GM12878 (cell line): ENCODE measurements around the gene BRME1. TPM values are rescaled to one million over a fixed set of nuclear protein-coding genes. Genes with fewer than 3 reads are reported as not detected.

Experiments used
- ATAC-seq: fragments of 200-7000 bp; cut with Tn5 transposase; 3 replicates; pipeline ENCODE4 v1.9.1; 2020; ENCODE audit warnings: mild to moderate bottlenecking, moderate library complexity
- BruUV-seq: library from RNA; stranded (reverse); fragments of 400-500 nt; replicated peaks from 2 replicates; lab custom pipeline; 2021; lab: Mats Ljungman, UMichigan
- CTCF ChIA-PET: fragments of 300-600 bp; sonication (Branson Sonifier 250); formaldehyde crosslinking; extraction: SDS; loops from one replicate; lab custom pipeline; 2021; ENCODE audit warnings: inconsistent platforms; lab: Yijun Ruan, JAX
- POLR2A ChIA-PET: fragments of 350-600 bp; formaldehyde crosslinking; extraction: SDS; loops from one replicate; lab custom pipeline; 2021; ENCODE audit warnings: inconsistent platforms; lab: Charles Lee
- RAD21 ChIA-PET: fragments of 300-600 bp; sonication (Branson Sonifier 250); formaldehyde crosslinking; loops from one replicate; lab custom pipeline; 2023; ENCODE audit warnings: antibody characterized with exemption; ENCODE audit not compliant: unreplicated experiment; lab: Charles Lee
- SMC1A ChIA-PET: fragments of 300-600 bp; sonication (Branson Sonifier 250); formaldehyde crosslinking; loops from one replicate; lab custom pipeline; 2023; ENCODE audit not compliant: unreplicated experiment, uncharacterized antibody; lab: Charles Lee
- DNase-seq: peaks from one replicate; pipeline ENCODE4 v3.0.0-alpha.2; 2011; ENCODE audit warnings: low read depth, low spot score
- FAIRE-seq: peaks from 3 replicates; lab custom pipeline; 2011; peaks lifted over from hg19 to GRCh38; lab: Jason Lieb, UNC
- H2AFZ ChIP-seq: 2 replicates; pipeline ENCODE4 v1.6.0; 2011; ENCODE audit warnings: low read depth, low read length, control low read depth; ENCODE audit not compliant: control insufficient read depth
- H3K27ac ChIP-seq: 2 replicates; pipeline ENCODE4 v1.5.1; 2011; ENCODE audit warnings: control low read depth; ENCODE audit not compliant: control insufficient read depth, insufficient read depth
- H3K27me3 ChIP-seq, 2 experiments: replicated peaks in 1 of 2; 2 replicates each; pipeline versions ENCODE4 v1.6.0 to v1.6.1; 2011; ENCODE audit warnings: low read length in 1 of 2; ENCODE audit not compliant: control insufficient read depth in 2 of 2, insufficient read depth in 2 of 2
- H3K36me3 ChIP-seq, 2 experiments: 2 replicates each; pipeline ENCODE4 v1.5.1; 2011; ENCODE audit warnings: low read length in 1 of 2; ENCODE audit not compliant: control insufficient read depth in 2 of 2, insufficient read depth in 2 of 2
- H3K4me1 ChIP-seq: 2 replicates; pipeline ENCODE4 v1.6.1; 2011; ENCODE audit warnings: mild to moderate bottlenecking, low read length, moderate library complexity, mixed read lengths; ENCODE audit not compliant: control insufficient read depth, insufficient read depth
- H3K4me2 ChIP-seq: 2 replicates; pipeline ENCODE4 v1.6.0; 2011; ENCODE audit warnings: control low read depth; ENCODE audit not compliant: control insufficient read depth, insufficient read depth
- H3K4me3 ChIP-seq: fragments of 200-600 bp; sonication (generic); 2 replicates; pipeline ENCODE4 v1.5.1; 2016
- H3K79me2 ChIP-seq: 2 replicates; pipeline ENCODE4 v1.6.0; 2011; ENCODE audit warnings: low read length; ENCODE audit not compliant: control insufficient read depth, insufficient read depth
- H3K9ac ChIP-seq: 2 replicates; pipeline ENCODE4 v1.8.0; 2011; ENCODE audit warnings: low read length, control low read depth, mixed read lengths; ENCODE audit not compliant: control insufficient read depth, insufficient read depth
- H3K9me3 ChIP-seq: replicated peaks from 3 replicates; pipeline ENCODE4 v1.5.1; 2011; ENCODE audit warnings: mild to moderate bottlenecking, low read length; ENCODE audit not compliant: control insufficient read depth, insufficient read depth
- H4K20me1 ChIP-seq: 2 replicates; pipeline ENCODE4 v1.6.0; 2011; ENCODE audit not compliant: control insufficient read depth, insufficient read depth
- ATF7 ChIP-seq: fragments of 450-650 bp; IDR thresholded peaks from 2 replicates; pipeline ENCODE4 v1.6.1; 2016; ENCODE audit warnings: low read depth, mild to moderate bottlenecking
- CHD4 ChIP-seq: fragments of 200-600 bp; sonication (generic); IDR thresholded peaks from 2 replicates; pipeline ENCODE4 v1.6.1; 2016; ENCODE audit warnings: mild to moderate bottlenecking
- EED ChIP-seq: sonication (generic); IDR thresholded peaks from 2 replicates; pipeline ENCODE4 v1.6.1; 2016; ENCODE audit warnings: antibody characterized with exemption, low read depth
- GATAD2B ChIP-seq: fragments of 450-650 bp; conservative IDR thresholded peaks from 2 replicates; pipeline ENCODE4 v1.6.1; 2017; ENCODE audit warnings: low read depth, mild to moderate bottlenecking, moderate library complexity
- JUND ChIP-seq: IDR thresholded peaks from 2 replicates; pipeline ENCODE4 v1.6.1; 2012; ENCODE audit warnings: low read depth, mild to moderate bottlenecking, low read length, improper control_type of control experiment, moderate library complexity
- MTA3 ChIP-seq: IDR thresholded peaks from 2 replicates; pipeline ENCODE4 v1.6.1; 2012; ENCODE audit warnings: low read length, inconsistent platforms, borderline replicate concordance
- MYB ChIP-seq: fragments of 150-350 bp; IDR thresholded peaks from 2 replicates; pipeline ENCODE4 v1.6.1; 2014; ENCODE audit warnings: mild to moderate bottlenecking, low read depth, low read length, borderline replicate concordance
- RUNX3 ChIP-seq: IDR thresholded peaks from 2 replicates; pipeline ENCODE4 v1.6.1; 2012; ENCODE audit warnings: low read length, inconsistent platforms
- STAT1 ChIP-seq: fragments of 450-650 bp; conservative IDR thresholded peaks from 2 replicates; pipeline ENCODE4 v1.6.1; 2014; ENCODE audit warnings: antibody characterized with exemption, mild to moderate bottlenecking
- TAF1 ChIP-seq: IDR thresholded peaks from 2 replicates; pipeline ENCODE4 v1.6.1; 2011; ENCODE audit warnings: mild to moderate bottlenecking, low read depth, low read length, borderline replicate concordance
- TCF7 ChIP-seq: IDR thresholded peaks from 2 replicates; pipeline ENCODE4 v1.6.1; 2014; ENCODE audit warnings: antibody characterized with exemption, borderline replicate concordance
- ZBTB40 ChIP-seq: fragments of 450-650 bp; IDR thresholded peaks from 2 replicates; pipeline ENCODE4 v1.6.1; 2016; ENCODE audit warnings: mild to moderate bottlenecking, moderate library complexity, borderline replicate concordance
- ZSCAN29 ChIP-seq: fragments of 450-650 bp; IDR thresholded peaks from 2 replicates; pipeline ENCODE4 v1.6.1; 2017; ENCODE audit warnings: mild to moderate bottlenecking, moderate library complexity
- WGBS: methylation state at CpG from one replicate; pipeline ENCODE4 v1.1.6; 2016; ENCODE audit warnings: low lambda C conversion rate; ENCODE audit not compliant: insufficient replicate concordance, insufficient coverage; ENCODE audit errors: missing lambda C conversion rate; 5-methylcytosine and 5-hydroxymethylcytosine counted together
- in situ Hi-C: fragments of 300-500 bp; cut with MboI; formaldehyde crosslinking; loops from 9 replicates; pipeline ENCODE4 v1.14.3; 2018; ENCODE audit warnings: mixed read lengths
- intact Hi-C: fragments of 100-400 bp; cut with micrococcal nuclease; formaldehyde crosslinking; loops from one replicate; pipeline ENCODE4 v1.14.2; 2022; ENCODE audit not compliant: unreplicated experiment
- polyA plus RNA-seq, 11 experiments: library from polyadenylated mRNA; depleted of rRNA in 4 of 11; unstranded in 6 of 11; stranded (reverse) in 5 of 11; fragments of >200 nt; fragmentation: Nextera tagmentation in 4 of 11; fragmentation: Illumina TruSeq in 1 of 11; extraction: Ambion mirVana in 4 of 11; extraction: Trizol in 1 of 11; gene quantifications; 1 replicate in 1 of 11; 2 replicates in 10 of 11; pipeline versions ENCODE4 v1.2.1 to v1.2.3, GENCODE V29; 2011 to 2016; ENCODE audit warnings: inconsistent platforms in 2 of 11, missing spikeins in 2 of 11, low read depth in 1 of 11
- total RNA-seq, 4 experiments: library from RNA; depleted of rRNA in 3 of 4; stranded (reverse); fragments of >200 nt in 3 of 4; fragmentation: Illumina TruSeq in 1 of 4; extraction: Trizol in 1 of 4; gene quantifications; 2 replicates each; pipeline versions ENCODE4 v1.2.1 to v1.2.3, GENCODE V29; 2013 to 2021
- TF ChIP-seq, protein P1 (sequence below): fragments of 450-650 bp; IDR thresholded peaks from 2 replicates; pipeline ENCODE4 v1.6.1; 2017; ENCODE audit warnings: mild to moderate bottlenecking, moderate library complexity

Gene BRME1
- total and polyA plus RNA-seq, 10 of the 15 experiments (the other 5 are each of a cell fraction or from before 2014, with no cell fraction given), result 0.07 to 2.2 (median 1.1) TPM; not detected in 1

GRCh38 chr19:13846557-13847406, 59.1 kb downstream of the BRME1 start:
- RAD21 ChIA-PET, result interaction anchor here (0.8 to 4.8 kb wide), 12 partner anchors 9 to 948 kb away, joined by 3 to 70 read pairs (median 4); partner anchors contain the start of genes C19orf53 and ZSWIM4
- TF ChIP-seq CHD4, result no peak
- TF ChIP-seq RUNX3, result peak; percentile 94
- TF ChIP-seq JUND, result peak; percentile 69
- TF ChIP-seq, protein P1, sequence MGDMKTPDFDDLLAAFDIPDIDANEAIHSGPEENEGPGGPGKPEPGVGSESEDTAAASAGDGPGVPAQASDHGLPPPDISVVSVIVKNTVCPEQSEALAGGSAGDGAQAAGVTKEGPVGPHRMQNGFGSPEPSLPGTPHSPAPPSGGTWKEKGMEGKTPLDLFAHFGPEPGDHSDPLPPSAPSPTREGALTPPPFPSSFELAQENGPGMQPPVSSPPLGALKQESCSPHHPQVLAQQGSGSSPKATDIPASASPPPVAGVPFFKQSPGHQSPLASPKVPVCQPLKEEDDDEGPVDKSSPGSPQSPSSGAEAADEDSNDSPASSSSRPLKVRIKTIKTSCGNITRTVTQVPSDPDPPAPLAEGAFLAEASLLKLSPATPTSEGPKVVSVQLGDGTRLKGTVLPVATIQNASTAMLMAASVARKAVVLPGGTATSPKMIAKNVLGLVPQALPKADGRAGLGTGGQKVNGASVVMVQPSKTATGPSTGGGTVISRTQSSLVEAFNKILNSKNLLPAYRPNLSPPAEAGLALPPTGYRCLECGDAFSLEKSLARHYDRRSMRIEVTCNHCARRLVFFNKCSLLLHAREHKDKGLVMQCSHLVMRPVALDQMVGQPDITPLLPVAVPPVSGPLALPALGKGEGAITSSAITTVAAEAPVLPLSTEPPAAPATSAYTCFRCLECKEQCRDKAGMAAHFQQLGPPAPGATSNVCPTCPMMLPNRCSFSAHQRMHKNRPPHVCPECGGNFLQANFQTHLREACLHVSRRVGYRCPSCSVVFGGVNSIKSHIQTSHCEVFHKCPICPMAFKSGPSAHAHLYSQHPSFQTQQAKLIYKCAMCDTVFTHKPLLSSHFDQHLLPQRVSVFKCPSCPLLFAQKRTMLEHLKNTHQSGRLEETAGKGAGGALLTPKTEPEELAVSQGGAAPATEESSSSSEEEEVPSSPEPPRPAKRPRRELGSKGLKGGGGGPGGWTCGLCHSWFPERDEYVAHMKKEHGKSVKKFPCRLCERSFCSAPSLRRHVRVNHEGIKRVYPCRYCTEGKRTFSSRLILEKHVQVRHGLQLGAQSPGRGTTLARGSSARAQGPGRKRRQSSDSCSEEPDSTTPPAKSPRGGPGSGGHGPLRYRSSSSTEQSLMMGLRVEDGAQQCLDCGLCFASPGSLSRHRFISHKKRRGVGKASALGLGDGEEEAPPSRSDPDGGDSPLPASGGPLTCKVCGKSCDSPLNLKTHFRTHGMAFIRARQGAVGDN, result peak; percentile 80
- TF ChIP-seq ATF7, result peak; percentile 94
- TF ChIP-seq TCF7, result peak; percentile 85
- TF ChIP-seq EED, result peak; percentile 64
- 0 out of 2 replicates have a peak, but pooled peaks have one; percentile 3 for TF ChIP-seq ZSCAN29
- peak; percentile 11; the same call in 1 of the 2 replicates for TF ChIP-seq TAF1
- TF ChIP-seq MYB, result 0 out of 2 replicates have a peak, but pooled peaks have one; percentile 17
- TF ChIP-seq MTA3, result peak; percentile 55; the same call in 1 of the 2 replicates
- TF ChIP-seq ZBTB40, result 0 out of 2 replicates have a peak, but pooled peaks have one; percentile 13
- TF ChIP-seq GATAD2B, result peak; percentile 95
- TF ChIP-seq STAT1, result peak; percentile 64

More at GRCh38 chr19:13846557-13847406, 59.1 kb downstream of the BRME1 start:
- WGBS, result under 1% methylated on average over 23 of the region's 23 CpGs
- no peaks in the 10 kb centered on the region for H3K36me3 ChIP-seq
- no peaks in the 10 kb centered on the region for H3K9me3 ChIP-seq
- CTCF ChIA-PET, result interaction anchor here (0.5 to 4.9 kb wide), 7 partner anchors 10 to 98 kb away, joined by 3 to 41 read pairs (median 4); no protein-coding TSS in a partner anchor
- in situ Hi-C loops, result loop anchor here (10.0 kb wide), 1 partner anchor 692 kb away; the partner anchor contains the start of genes IER2 and STX10
- ATAC-seq (peak; percentile 76), DNase-seq (peak; percentile 85), FAIRE-seq (peak; percentile 99)
- intact Hi-C loops, result loop anchor here (1.0 to 10.0 kb wide), 2 partner anchors 15 to 692 kb away; partner anchors contain the start of genes IER2 and STX10
- peak overlapping the region; percentile 71 for H3K9ac ChIP-seq
- BruUV-seq, result TSS peak; percentile 70
- peak overlapping the region; percentile 91 for H3K27ac ChIP-seq
- peak overlapping the region; percentile 64 for H3K4me3 ChIP-seq
- H3K4me2 ChIP-seq, result peak overlapping the region; percentile 99
- POLR2A ChIA-PET, result interaction anchor here (0.5 to 4.0 kb wide), 13 partner anchors 7 to 928 kb away, joined by 3 to 79 read pairs (median 3); partner anchors contain the start of genes C19orf53, SYCE2 and ZSWIM4
- peaks cover 41% of the 10 kb centered on the region for H3K4me1 ChIP-seq
- no peaks in the 10 kb centered on the region for H3K27me3 ChIP-seq
- no peaks in the 10 kb centered on the region for H4K20me1 ChIP-seq
- SMC1A ChIA-PET, result interaction anchor here (0.7 to 4.1 kb wide), 11 partner anchors 7 to 160 kb away, joined by 3 to 26 read pairs (median 4); partner anchors contain the start of gene ZSWIM4
- H2AFZ ChIP-seq, result peak overlapping the region; percentile 58
- H3K79me2 ChIP-seq, result peaks cover 11% of the 10 kb centered on the region
